Choroid plexus epithelial cell (primary cell): ENCODE measurements around the gene GNLY.
"Not testable (repeated sequence)": the region's sequence is repeated elsewhere in the genome, so short reads cannot be mapped to it uniquely, and the experiment has no call there.

Experiments
- DNase-seq: peaks from one replicate; pipeline ENCODE4 v3.0.0-alpha.2; 2010; ENCODE audit warnings: low read depth
- H3K4me3 ChIP-seq: 2 replicates; pipeline ENCODE4 v1.5.1; 2011; ENCODE audit warnings: low read depth, mild to moderate bottlenecking, control low read depth, low read length, moderate library complexity
- CTCF ChIP-seq: conservative IDR thresholded peaks from 2 replicates; pipeline ENCODE4 v1.5.1; 2011; ENCODE audit warnings: low read depth, mild to moderate bottlenecking, control low read depth, inconsistent platforms, low read length, moderate library complexity

GNLY gene

GRCh38 chr2:85709401-85709811 lies 15.2 kb downstream of the GNLY start:
- H3K4me3 ChIP-seq, result no peak overlapping the region
- no peak for TF ChIP-seq CTCF
- peak; percentile 54 for DNase-seq

- TF ChIP-seq CTCF, result no peak
- peak; percentile 55 for DNase-seq
- no peak overlapping the region for H3K4me3 ChIP-seq
Measured at GRCh38 chr2:85710687-85711577, 16.8 kb downstream of the GNLY start.

GRCh38 chr2:85711578-85712060 lies 17.5 kb downstream of the GNLY start:
- DNase-seq, result no peak
- H3K4me3 ChIP-seq, result no peak overlapping the region
- no peak for TF ChIP-seq CTCF

GRCh38 chr2:85712336-85712735 lies 18.2 kb downstream of the GNLY start:
- DNase-seq, result no peak
- TF ChIP-seq CTCF, result no peak
- H3K4me3 ChIP-seq, result no peak overlapping the region

- DNase-seq, result peak; percentile 69
- no peak overlapping the region for H3K4me3 ChIP-seq
- TF ChIP-seq CTCF, result no peak
Measured at GRCh38 chr2:85712849-85713612, 18.9 kb downstream of the GNLY start.

- H3K4me3 ChIP-seq, result no peak overlapping the region
- no peak for TF ChIP-seq CTCF
- DNase-seq, result no peak
Measured at GRCh38 chr2:85713836-85714235, 19.7 kb downstream of the GNLY start.

- DNase-seq, H3K4me3 ChIP-seq: not testable (repeated sequence)
Measured at GRCh38 chr2:85714421-85714820, 20.3 kb downstream of the GNLY start.
